HepG2 (cell line): ENCODE measurements around the gene STOML2. TPM values are rescaled to one million over a fixed set of nuclear protein-coding genes. Genes with fewer than 3 reads are reported as not detected.
A peak's percentile ranks its signal among the peaks of the same experiment; 100 is the strongest.

Source experiments
- CREM ChIP-seq, 2 experiments: sonication (generic) in 1 of 2; formaldehyde crosslinking in 1 of 2; IDR thresholded peaks; 2 replicates each; pipeline versions ENCODE4 v1.4.0 to v1.6.1; 2016 to 2020; ENCODE audit warnings: antibody characterized with exemption in 1 of 2, mild to moderate bottlenecking in 1 of 2, missing genetic modification reagents in 1 of 2
- FOSL1 ChIP-seq: sonication (generic); formaldehyde crosslinking; IDR thresholded peaks from 2 replicates; pipeline ENCODE4 v1.9.0; 2021; ENCODE audit warnings: missing genetic modification reagents, borderline replicate concordance
- FOXC1 ChIP-seq: sonication (generic); formaldehyde crosslinking; IDR thresholded peaks from 2 replicates; pipeline ENCODE4 v1.8.0; 2022; ENCODE audit warnings: mild to moderate bottlenecking, missing genetic modification reagents, borderline replicate concordance
- JDP2 ChIP-seq: sonication (generic); formaldehyde crosslinking; IDR thresholded peaks from 2 replicates; pipeline ENCODE4 v1.8.1; 2022; ENCODE audit warnings: missing genetic modification reagents, borderline replicate concordance
- SSRP1 ChIP-seq: IDR thresholded peaks from 2 replicates; pipeline ENCODE4 v1.6.1; 2016; ENCODE audit warnings: control low read depth
- TEAD3 ChIP-seq: optimal IDR thresholded peaks from 2 replicates; pipeline ENCODE3; 2016; ENCODE audit warnings: borderline replicate concordance
- YEATS4 ChIP-seq: sonication (generic); formaldehyde crosslinking; IDR thresholded peaks from 2 replicates; pipeline ENCODE4 v1.4.0; 2020; ENCODE audit warnings: missing genetic modification reagents, borderline replicate concordance
- YY1 ChIP-seq: IDR thresholded peaks from 2 replicates; pipeline ENCODE4 v1.6.1; 2011; ENCODE audit warnings: low read length, low read depth, moderate library complexity, mild to moderate bottlenecking; ENCODE audit not compliant: insufficient read depth, insufficient replicate concordance
- ZNF343 ChIP-seq: sonication (generic); formaldehyde crosslinking; IDR thresholded peaks from 2 replicates; pipeline ENCODE4 v1.4.0; 2020; ENCODE audit warnings: mild to moderate bottlenecking, missing genetic modification reagents
- ZSCAN31 ChIP-seq: sonication (generic); formaldehyde crosslinking; IDR thresholded peaks from 2 replicates; pipeline ENCODE4 v1.5.0; 2020; ENCODE audit warnings: low read depth, mild to moderate bottlenecking, missing genetic modification reagents
- polyA plus RNA-seq, 8 experiments: library from polyadenylated mRNA; depleted of rRNA in 3 of 8; stranded (reverse) in 7 of 8; unstranded in 1 of 8; fragments of >200 nt; fragmentation: Illumina TruSeq in 4 of 8; extraction: Trizol in 4 of 8; gene quantifications; 2 replicates each; pipeline versions ENCODE4 v1.2.1 to v1.2.3, GENCODE V29; 2011 to 2016; ENCODE audit warnings: low read depth in 4 of 8, missing spikeins in 1 of 8, mixed read lengths in 1 of 8; ENCODE audit not compliant: insufficient read depth in 1 of 8
- total RNA-seq, 5 experiments: library from RNA; depleted of rRNA; stranded (reverse); fragments of >200 nt; fragmentation: Illumina TruSeq; extraction: Trizol; gene quantifications; 2 replicates each; pipeline ENCODE4 v1.2.3, GENCODE V29; 2016; ENCODE audit warnings: low read depth in 1 of 5
- TF ChIP-seq, protein P1 (sequence below): sonication (generic); formaldehyde crosslinking; IDR thresholded peaks from 2 replicates; pipeline ENCODE4 v1.8.0; 2022; ENCODE audit warnings: mild to moderate bottlenecking, missing genetic modification reagents, moderate library complexity
- TF ChIP-seq, protein P2 (sequence below): sonication (generic); formaldehyde crosslinking; IDR thresholded peaks from 2 replicates; pipeline ENCODE4 v1.9.0; 2021; ENCODE audit warnings: mild to moderate bottlenecking, missing genetic modification reagents
- TF ChIP-seq, protein P3 (sequence below): sonication (generic); formaldehyde crosslinking; IDR thresholded peaks from 2 replicates; pipeline ENCODE4 v1.5.0; 2020; ENCODE audit warnings: mild to moderate bottlenecking, missing genetic modification reagents, borderline replicate concordance

Gene STOML2
- total and polyA plus RNA-seq, 2 of the 13 experiments (the other 11 are each of a cell fraction or from before 2014, with no cell fraction given), result 245 to 250 TPM

DNA sequence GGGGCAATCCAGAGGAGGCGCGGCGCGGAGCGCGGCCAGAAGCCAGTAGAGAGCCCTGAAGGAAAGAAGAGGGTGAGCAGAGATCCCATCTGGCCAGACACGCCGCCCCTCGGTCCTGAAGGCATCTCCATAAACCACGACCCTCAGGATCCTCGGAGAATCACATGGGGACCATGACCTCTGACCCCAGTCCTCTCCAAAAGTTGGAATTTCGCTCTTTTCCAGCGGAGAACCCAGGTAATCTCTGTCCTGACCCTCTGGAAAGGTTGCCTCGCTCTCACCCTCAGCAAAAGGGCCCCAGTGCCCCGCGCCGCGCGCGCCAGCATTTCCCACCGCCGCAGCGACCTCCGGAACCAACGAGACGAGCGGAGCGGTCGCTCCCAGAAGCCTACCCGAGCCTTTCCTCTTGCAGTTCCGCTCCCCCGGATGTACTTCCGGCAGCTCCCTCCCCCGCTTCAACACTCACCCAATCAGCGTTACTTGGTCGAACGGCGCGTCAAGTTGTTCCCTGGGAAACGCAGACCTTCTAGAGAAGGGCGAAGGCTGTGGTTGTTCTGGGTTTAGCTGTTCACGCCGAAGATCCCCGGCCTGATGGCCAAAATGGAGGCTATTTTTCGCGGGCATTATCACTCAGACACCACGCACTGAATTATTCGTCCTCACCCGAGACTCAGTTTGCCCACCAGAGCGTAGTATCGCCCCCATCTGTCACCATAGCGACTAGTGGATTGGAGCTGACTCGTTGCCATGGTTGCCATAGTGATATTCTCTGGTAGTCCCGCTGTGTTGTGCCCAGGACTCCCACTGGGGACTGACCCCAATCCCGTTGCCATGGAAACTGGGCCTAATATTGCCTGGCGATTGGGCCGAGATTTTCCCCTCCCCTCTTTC lies at the start of gene STOML2 (continued):
- peak; percentile 81 for TF ChIP-seq ZSCAN31
- peak; percentile 61; the same call in 1 of the 2 replicates for TF ChIP-seq FOXC1 (CRISPR knock-in tag)
- TF ChIP-seq, protein P1, sequence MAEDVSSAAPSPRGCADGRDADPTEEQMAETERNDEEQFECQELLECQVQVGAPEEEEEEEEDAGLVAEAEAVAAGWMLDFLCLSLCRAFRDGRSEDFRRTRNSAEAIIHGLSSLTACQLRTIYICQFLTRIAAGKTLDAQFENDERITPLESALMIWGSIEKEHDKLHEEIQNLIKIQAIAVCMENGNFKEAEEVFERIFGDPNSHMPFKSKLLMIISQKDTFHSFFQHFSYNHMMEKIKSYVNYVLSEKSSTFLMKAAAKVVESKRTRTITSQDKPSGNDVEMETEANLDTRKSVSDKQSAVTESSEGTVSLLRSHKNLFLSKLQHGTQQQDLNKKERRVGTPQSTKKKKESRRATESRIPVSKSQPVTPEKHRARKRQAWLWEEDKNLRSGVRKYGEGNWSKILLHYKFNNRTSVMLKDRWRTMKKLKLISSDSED (CRISPR knock-in tag), result no peak
- no peak for TF ChIP-seq ZNF343
- TF ChIP-seq YEATS4 (CRISPR knock-in tag), result peak; percentile 94
- peak; percentile 72 for TF ChIP-seq YY1
- TF ChIP-seq TEAD3 (CRISPR knock-in tag), result peak; percentile 72
- TF ChIP-seq JDP2 (CRISPR knock-in tag), result no peak
- TF ChIP-seq, protein P2, sequence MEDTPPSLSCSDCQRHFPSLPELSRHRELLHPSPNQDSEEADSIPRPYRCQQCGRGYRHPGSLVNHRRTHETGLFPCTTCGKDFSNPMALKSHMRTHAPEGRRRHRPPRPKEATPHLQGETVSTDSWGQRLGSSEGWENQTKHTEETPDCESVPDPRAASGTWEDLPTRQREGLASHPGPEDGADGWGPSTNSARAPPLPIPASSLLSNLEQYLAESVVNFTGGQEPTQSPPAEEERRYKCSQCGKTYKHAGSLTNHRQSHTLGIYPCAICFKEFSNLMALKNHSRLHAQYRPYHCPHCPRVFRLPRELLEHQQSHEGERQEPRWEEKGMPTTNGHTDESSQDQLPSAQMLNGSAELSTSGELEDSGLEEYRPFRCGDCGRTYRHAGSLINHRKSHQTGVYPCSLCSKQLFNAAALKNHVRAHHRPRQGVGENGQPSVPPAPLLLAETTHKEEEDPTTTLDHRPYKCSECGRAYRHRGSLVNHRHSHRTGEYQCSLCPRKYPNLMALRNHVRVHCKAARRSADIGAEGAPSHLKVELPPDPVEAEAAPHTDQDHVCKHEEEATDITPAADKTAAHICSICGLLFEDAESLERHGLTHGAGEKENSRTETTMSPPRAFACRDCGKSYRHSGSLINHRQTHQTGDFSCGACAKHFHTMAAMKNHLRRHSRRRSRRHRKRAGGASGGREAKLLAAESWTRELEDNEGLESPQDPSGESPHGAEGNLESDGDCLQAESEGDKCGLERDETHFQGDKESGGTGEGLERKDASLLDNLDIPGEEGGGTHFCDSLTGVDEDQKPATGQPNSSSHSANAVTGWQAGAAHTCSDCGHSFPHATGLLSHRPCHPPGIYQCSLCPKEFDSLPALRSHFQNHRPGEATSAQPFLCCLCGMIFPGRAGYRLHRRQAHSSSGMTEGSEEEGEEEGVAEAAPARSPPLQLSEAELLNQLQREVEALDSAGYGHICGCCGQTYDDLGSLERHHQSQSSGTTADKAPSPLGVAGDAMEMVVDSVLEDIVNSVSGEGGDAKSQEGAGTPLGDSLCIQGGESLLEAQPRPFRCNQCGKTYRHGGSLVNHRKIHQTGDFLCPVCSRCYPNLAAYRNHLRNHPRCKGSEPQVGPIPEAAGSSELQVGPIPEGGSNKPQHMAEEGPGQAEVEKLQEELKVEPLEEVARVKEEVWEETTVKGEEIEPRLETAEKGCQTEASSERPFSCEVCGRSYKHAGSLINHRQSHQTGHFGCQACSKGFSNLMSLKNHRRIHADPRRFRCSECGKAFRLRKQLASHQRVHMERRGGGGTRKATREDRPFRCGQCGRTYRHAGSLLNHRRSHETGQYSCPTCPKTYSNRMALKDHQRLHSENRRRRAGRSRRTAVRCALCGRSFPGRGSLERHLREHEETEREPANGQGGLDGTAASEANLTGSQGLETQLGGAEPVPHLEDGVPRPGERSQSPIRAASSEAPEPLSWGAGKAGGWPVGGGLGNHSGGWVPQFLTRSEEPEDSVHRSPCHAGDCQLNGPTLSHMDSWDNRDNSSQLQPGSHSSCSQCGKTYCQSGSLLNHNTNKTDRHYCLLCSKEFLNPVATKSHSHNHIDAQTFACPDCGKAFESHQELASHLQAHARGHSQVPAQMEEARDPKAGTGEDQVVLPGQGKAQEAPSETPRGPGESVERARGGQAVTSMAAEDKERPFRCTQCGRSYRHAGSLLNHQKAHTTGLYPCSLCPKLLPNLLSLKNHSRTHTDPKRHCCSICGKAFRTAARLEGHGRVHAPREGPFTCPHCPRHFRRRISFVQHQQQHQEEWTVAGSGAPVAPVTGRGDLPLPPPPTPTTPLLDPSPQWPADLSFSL (CRISPR knock-in tag), result no peak
- peak; percentile 76 for TF ChIP-seq CREM (IDR thresholded peaks at IDR 0.05)
- TF ChIP-seq CREM (CRISPR knock-in tag; IDR thresholded peaks at IDR 0.05), result no peak
- no peak for TF ChIP-seq FOSL1 (CRISPR knock-in tag)
- TF ChIP-seq, protein P3, sequence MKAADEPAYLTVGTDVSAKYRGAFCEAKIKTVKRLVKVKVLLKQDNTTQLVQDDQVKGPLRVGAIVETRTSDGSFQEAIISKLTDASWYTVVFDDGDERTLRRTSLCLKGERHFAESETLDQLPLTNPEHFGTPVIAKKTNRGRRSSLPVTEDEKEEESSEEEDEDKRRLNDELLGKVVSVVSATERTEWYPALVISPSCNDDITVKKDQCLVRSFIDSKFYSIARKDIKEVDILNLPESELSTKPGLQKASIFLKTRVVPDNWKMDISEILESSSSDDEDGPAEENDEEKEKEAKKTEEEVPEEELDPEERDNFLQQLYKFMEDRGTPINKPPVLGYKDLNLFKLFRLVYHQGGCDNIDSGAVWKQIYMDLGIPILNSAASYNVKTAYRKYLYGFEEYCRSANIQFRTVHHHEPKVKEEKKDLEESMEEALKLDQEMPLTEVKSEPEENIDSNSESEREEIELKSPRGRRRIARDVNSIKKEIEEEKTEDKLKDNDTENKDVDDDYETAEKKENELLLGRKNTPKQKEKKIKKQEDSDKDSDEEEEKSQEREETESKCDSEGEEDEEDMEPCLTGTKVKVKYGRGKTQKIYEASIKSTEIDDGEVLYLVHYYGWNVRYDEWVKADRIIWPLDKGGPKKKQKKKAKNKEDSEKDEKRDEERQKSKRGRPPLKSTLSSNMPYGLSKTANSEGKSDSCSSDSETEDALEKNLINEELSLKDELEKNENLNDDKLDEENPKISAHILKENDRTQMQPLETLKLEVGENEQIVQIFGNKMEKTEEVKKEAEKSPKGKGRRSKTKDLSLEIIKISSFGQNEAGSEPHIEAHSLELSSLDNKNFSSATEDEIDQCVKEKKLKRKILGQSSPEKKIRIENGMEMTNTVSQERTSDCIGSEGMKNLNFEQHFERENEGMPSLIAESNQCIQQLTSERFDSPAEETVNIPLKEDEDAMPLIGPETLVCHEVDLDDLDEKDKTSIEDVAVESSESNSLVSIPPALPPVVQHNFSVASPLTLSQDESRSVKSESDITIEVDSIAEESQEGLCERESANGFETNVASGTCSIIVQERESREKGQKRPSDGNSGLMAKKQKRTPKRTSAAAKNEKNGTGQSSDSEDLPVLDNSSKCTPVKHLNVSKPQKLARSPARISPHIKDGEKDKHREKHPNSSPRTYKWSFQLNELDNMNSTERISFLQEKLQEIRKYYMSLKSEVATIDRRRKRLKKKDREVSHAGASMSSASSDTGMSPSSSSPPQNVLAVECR, result peak; percentile 99
- no peak for TF ChIP-seq SSRP1 (CRISPR knock-in tag)
